GM19023 (cell line): ENCODE results near the gene TMEM223.
A peak's percentile ranks its signal among the peaks of the same experiment; 100 is the strongest.
"Not testable (repeated sequence)": the region's sequence is repeated elsewhere in the genome, so short reads cannot be mapped to it uniquely, and the experiment has no call there.

Experiments used
- ATAC-seq: cut with Tn5 transposase; IDR thresholded peaks from one replicate; pipeline ENCODE4 v1.9.1; 2021; ENCODE audit warnings: mild to moderate bottlenecking, moderate library complexity; ENCODE audit not compliant: unreplicated experiment

The TMEM223 gene

DNA sequence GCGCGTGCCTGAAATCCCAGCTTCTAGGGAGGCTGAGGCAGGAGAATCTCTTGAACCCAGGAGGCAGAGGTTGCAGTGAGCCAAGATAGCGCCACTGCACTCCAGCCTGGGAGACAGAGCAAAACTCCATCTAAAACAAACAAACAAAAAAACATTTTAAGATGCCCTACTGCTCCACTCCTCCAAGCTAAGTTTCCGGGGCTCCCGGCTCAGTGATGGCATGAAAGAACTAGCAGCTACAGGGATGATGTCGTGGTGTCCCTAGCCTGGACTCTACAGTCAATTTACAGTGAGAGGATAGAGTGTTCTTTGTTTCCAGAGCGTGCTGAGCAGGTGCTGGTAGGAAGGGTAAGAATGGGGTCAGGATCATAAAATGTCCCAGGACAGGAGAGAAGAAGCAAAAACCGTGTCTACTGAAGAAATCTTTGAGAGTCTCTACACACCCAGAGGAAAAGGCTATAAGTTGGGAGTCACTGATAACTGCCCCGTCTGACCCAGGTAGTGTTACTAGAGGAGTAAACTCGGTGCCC is 36.7 kb downstream of the TMEM223 start:
- no peak for ATAC-seq

DNA sequence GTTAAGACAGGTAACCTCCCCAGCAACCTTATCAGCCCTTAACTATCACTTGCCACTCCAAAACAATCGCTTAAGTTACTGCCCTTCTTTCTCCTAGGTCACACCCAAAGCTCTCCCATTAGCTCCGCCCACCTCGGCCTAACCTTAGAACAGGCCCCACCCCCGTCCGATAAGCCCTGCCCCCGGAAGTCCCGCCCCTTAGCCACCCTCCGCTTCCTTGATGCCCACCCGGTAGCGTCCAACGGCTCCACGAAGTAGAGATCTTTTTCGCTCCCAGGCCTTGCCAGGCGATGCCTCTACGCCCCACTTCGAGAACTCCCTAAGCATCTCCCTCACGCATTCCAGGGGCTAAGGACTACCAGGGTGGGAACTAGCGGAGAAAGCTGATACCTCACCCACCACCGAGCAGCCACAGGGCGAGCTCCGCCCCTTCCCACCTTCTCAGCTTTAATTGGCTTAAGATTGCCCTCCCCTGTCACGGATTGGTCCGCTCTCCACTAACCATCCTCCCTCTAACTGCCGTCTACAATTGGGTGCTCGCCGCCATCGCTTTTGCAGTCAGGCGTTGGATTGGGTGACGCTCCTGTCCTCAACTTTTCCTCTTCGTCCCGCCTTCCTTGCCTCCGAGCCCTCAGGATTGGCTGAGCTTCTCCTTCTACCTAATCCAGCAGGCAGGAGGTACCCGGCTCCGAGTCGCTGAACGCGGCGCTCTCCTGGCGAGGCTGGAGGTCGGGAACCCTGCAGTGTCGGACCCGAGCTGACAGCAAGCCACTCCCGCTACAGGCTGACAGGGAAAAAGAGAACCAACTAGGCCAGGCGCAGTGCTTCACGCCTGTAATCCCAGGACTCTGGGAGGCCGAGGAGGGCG is 37.8 kb downstream of the TMEM223 start, which contains the start of gene ZBTB3:
TSS of gene ZBTB3 (minus strand) at position 425 of the 868 bp plus-strand sequence. CDS start 496 bp downstream, outside the sequence.
- peak; percentile 96 for ATAC-seq

DNA sequence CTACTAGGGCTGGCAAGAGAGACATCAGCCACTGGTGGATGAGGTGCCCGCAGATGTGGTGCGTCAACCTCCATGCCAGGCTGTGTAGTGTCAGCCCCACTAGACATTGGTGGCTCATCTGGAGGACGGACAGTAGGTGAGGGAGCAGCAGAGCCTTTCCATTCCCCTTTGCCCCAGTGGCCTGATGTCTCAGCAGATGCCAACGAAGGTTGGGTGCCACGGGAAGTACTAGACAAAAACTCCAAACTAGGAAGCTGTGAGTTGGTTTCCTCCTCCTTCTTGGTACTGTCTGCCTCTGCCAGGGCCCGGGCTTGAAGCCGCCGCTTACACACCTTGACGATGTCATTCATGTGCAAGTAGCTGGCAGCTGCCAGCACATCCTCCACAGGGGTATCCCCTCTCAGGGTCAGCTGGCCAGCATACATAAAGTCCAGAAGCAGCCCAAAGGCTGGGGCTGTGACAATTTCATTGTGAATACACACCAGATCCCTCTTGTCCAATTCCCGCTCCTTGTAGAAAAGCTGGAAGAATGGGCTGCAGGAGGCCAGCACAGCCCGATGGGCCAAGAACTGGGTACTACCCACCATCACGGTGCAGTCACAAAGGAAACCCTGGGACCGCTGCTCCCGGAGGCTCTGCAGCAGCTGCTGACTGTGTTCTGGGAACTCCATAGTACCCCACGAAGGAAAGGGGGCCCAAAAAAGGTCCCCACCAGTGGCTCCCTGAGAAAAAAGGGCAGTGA is 38.6 kb downstream of the TMEM223 start:
- no peak for ATAC-seq

DNA sequence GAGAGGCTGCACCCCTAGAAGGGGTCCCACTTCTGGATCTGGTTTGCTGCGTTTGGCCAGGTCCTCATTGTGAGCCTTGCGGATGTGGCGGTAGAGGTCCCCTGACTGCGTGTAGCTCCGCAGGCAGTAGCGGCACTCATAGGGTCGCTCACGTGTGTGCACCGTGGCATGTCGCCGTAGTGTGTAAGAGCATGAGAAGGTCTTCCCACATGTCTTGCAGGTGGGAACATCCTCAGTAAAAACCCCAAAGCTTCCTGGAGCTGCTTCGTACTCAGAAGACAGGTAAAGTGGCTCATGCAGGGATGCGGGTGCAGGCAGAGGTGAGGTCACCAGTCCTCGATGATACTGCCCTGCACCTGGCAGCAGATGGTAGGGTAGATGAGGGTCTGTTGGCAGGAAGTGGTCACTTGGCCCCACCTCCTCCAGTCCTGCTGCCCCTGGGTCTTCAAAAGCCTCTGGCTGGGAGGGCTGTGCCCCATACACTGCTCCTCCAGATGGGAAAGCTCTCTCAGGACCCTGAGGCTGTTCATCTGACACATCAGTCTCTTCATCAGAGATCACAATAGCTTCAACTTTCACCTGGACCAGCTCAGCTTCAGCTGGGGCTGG is 39.5 kb downstream of the TMEM223 start:
- no peak for ATAC-seq

DNA sequence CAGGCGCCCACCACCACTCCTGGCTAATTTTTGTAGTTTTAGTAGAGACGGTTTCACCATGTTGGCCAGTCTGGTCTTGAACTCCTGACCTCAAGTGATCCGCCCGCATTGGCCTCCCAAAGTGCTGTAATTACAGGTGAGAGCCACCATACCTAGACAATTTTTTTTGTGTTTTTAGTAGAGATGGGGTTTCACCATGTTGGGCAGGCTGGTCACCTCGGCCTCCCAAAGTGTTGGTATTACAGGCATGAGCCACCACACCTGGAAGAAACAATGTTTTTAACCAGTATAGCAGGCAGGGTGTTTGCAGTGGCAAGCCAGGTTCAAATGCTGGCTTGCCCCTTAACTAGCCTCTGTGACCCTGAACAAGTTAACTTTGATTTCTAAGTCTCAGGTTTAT is 41.9 kb downstream of the TMEM223 start:
- not testable (repeated sequence) for ATAC-seq

DNA sequence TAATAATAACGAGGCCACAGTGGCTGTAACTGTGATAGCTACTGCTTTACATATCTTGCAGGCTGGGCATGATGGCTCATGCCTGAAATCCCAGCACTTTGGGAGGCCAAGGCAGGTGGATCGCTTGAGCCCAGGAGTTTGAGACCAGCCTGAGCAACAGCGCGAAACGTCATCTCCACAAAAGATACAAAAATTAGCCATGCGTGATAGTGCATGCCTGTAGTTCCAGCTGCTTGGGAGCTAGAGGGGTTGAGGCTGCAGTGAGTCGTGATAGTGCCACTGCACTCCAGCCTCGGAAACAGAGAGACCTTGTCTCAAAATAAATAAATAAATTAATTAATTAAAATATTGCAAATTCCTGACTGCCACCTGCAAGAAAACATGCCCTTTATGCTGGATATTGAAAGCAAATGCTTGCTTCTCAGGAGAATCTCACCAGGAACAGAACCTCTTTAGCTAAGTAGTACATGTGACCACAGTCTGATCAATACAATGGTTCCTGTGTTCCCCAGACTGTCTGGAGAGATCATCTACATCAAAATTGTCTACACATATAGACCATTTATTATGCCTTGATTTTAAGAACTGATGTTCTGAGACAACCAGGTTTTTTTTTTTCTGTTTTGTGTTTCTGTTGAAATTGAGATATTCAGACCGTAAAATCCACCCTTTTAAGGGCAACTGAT is 44.2 kb downstream of the TMEM223 start:
- ATAC-seq: no peak
